Heart right ventricle (tissue), 16 donors: Measurements from ENCODE around the gene ATG7. TPM values are rescaled to one million over a fixed set of nuclear protein-coding genes. Genes with fewer than 3 reads are reported as not detected.
"Not testable (repeated sequence)": the region's sequence is repeated elsewhere in the genome, so short reads cannot be mapped to it uniquely, and the experiment has no call there.

Experiments used
- ATAC-seq, 8 donors: fragments of 200-7000 bp; cut with Tn5 transposase; one replicate each; pipeline ENCODE4 v1.9.1; 2020; ENCODE audit warnings: mild to moderate bottlenecking in 8 of 8, moderate library complexity in 8 of 8, moderate number of reproducible peaks in 1 of 8
- DNase-seq, 2 donors: peaks; one replicate each; pipeline ENCODE4 v3.0.0-alpha.2; 2020
- H3K27ac ChIP-seq, 10 donors: fragments of 200-600 bp; sonication (generic) in 2 of 10; one replicate each; pipeline versions ENCODE4 v1.5.0 to v1.8.0; 2020 to 2022; ENCODE audit warnings: mild to moderate bottlenecking in 3 of 10
- H3K27me3 ChIP-seq, 7 donors: fragments of 200-600 bp; one replicate each; pipeline ENCODE4 v1.8.0; 2021 to 2022; ENCODE audit warnings: mild to moderate bottlenecking in 2 of 7
- H3K36me3 ChIP-seq, 9 donors: fragments of 200-600 bp; sonication (generic) in 1 of 9; one replicate each; pipeline versions ENCODE4 v1.5.0 to v1.8.0; 2020 to 2022; ENCODE audit warnings: mild to moderate bottlenecking in 2 of 9
- H3K4me1 ChIP-seq, 9 donors: fragments of 200-600 bp; sonication (generic) in 1 of 9; one replicate each; pipeline versions ENCODE4 v1.5.0 to v1.8.0; 2020 to 2022; ENCODE audit warnings: mild to moderate bottlenecking in 4 of 9
- H3K4me3 ChIP-seq, 10 donors: fragments of 200-600 bp; sonication (generic) in 2 of 10; one replicate each; pipeline versions ENCODE4 v1.5.0 to v1.8.0; 2020 to 2022; ENCODE audit warnings: mild to moderate bottlenecking in 7 of 10, moderate library complexity in 2 of 10
- H3K9me3 ChIP-seq, 11 donors: fragments of 200-600 bp in 10 of 11; sonication (generic) in 2 of 11; one replicate each; pipeline versions ENCODE4 v1.5.0 to v1.8.0; 2013 to 2022; ENCODE audit warnings: mild to moderate bottlenecking in 2 of 11, control low read depth in 1 of 11, moderate library complexity in 1 of 11
- WGBS, 2 donors: extraction: QIAGEN DNeasy Blood & Tissue Kit; methylation state at CpG; one replicate each; pipeline ENCODE4 v1.1.7; 2013; ENCODE audit warnings: inconsistent platforms in 1 of 2; 5-methylcytosine and 5-hydroxymethylcytosine counted together
- intact Hi-C, 10 donors: fragments of 100-400 bp; cut with DNase I; formaldehyde crosslinking; loops; one replicate each; pipeline versions ENCODE4 v1.11.1 to v1.14.2; 2022
- polyA plus RNA-seq, 2 donors: library from polyadenylated mRNA; stranded (reverse); fragments of 200-250 nt; gene quantifications; one replicate each; pipeline ENCODE4 v1.2.3, GENCODE V29; 2013
- total RNA-seq, 10 donors: library from RNA; stranded (reverse); fragmentation: NEBNext Ultra II Directional in 3 of 10; extraction: Animal tissue kit (Norgen Biotek cat#: 25700) in 3 of 10; gene quantifications; one replicate each; pipeline versions ENCODE4 v1.2.1 to v1.2.4, GENCODE V29; 2021 to 2023
- TF ChIP-seq, protein P1 (sequence below), 9 donors: fragments of 200-600 bp; sonication (generic) in 2 of 9; IDR thresholded peaks; one replicate each; pipeline versions ENCODE4 v1.5.0 to v1.8.0; 2021 to 2022; ENCODE audit warnings: antibody characterized with exemption in 9 of 9, mild to moderate bottlenecking in 5 of 9, moderate library complexity in 1 of 9
- donor health status: Arrhythmogenic right ventricular cardiomyopathy.
- donor health status: ischemic (EF 13 %, LVEDD 7.1; RV severe dilation, severe dysfunction).
- donor health status: healthy with polysubstance abuse.
- donor health status: DM: no; HTN: yes; CAD: no.
- donor health status: DM: no; HTN: no; CAD: no.
- donor health status: ischemic (EF 25% LVEDD 6.9; RV normal size, moderate dysfunction).
- donor health status: ischemic (EF 25% LVEDD 5.7; RV mildly dilated, moderate dysfunction).
- donor health status: healthy.
- donor health status: DM: yes; HTN: yes; CAD: no.
- donor health status: Ischemic cardiomyopathy.
- donor health status: ischemic (EF 35%, LVEDD 5.7; RV mildly dilated, moderate dysfunction).
- donor health status: nonischemic (EF 11% LVEDD 7.7; RV severe dilation, severe dysfunction).
- donor health status: DM: yes; HTN: yes; CAD: no.
- donor health status: PGD.
- donor health status: ischemic (EF 29% LVEDD 5.4; RV normal size, mild dysfunction).
- donor health status: nonischemic (EF 23%, LVEDD 6.1; RV moderate dilation, normal function).

The ATG7 gene
- total and polyA plus RNA-seq, 12 donors, result 5.3 to 24.1 (median 16.8) TPM

GRCh38 chr3:11250902-11251806 lies 21.0 kb upstream of the ATG7 start:
- H3K9me3 ChIP-seq, result no peaks in the 10 kb centered on the region
- 73 to 83% methylated on average over 10 of the region's 10 CpGs for WGBS, 2 donors
- H3K27me3 ChIP-seq, result no peaks in the 10 kb centered on the region
- no peak overlapping the region for H3K4me3 ChIP-seq
- no peaks in the 10 kb centered on the region for H3K36me3 ChIP-seq
- ATAC-seq, result peak in 1 of 8 donors; percentile 46
- no peaks in the 10 kb centered on the region for H3K4me1 ChIP-seq
- no peak for DNase-seq
- TF ChIP-seq, protein P1, sequence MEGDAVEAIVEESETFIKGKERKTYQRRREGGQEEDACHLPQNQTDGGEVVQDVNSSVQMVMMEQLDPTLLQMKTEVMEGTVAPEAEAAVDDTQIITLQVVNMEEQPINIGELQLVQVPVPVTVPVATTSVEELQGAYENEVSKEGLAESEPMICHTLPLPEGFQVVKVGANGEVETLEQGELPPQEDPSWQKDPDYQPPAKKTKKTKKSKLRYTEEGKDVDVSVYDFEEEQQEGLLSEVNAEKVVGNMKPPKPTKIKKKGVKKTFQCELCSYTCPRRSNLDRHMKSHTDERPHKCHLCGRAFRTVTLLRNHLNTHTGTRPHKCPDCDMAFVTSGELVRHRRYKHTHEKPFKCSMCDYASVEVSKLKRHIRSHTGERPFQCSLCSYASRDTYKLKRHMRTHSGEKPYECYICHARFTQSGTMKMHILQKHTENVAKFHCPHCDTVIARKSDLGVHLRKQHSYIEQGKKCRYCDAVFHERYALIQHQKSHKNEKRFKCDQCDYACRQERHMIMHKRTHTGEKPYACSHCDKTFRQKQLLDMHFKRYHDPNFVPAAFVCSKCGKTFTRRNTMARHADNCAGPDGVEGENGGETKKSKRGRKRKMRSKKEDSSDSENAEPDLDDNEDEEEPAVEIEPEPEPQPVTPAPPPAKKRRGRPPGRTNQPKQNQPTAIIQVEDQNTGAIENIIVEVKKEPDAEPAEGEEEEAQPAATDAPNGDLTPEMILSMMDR (IDR thresholded peaks at IDR 0.05), result no peak
- intact Hi-C loops, result loop anchor here in 1 of 10 donors (10.0 kb wide), 1 partner anchor 54 kb away; no protein-coding TSS in a partner anchor
- no peak overlapping the region for H3K27ac ChIP-seq

GRCh38 chr3:11251807-11252176 lies 20.4 kb upstream of the ATG7 start:
- H3K36me3 ChIP-seq, result no peaks in the 10 kb centered on the region
- no peaks in the 10 kb centered on the region for H3K9me3 ChIP-seq
- no peaks in the 10 kb centered on the region for H3K27me3 ChIP-seq
- ATAC-seq (no peak), DNase-seq (no peak)
- intact Hi-C loops, result loop anchor here in 1 of 10 donors (10.0 kb wide), 1 partner anchor 53 kb away; no protein-coding TSS in a partner anchor
- H3K4me3 ChIP-seq, result no peak overlapping the region
- 76 to 77% methylated on average over 6 of the region's 6 CpGs for WGBS, 2 donors
- TF ChIP-seq, protein P1 (IDR thresholded peaks at IDR 0.05), result no peak
- H3K4me1 ChIP-seq, result no peaks in the 10 kb centered on the region
- H3K27ac ChIP-seq, result no peak overlapping the region

GRCh38 chr3:11254876-11255275 lies 17.3 kb upstream of the ATG7 start:
- intact Hi-C loops, result loop anchor here in 1 of 10 donors (10.0 kb wide), 1 partner anchor 50 kb away; no protein-coding TSS in a partner anchor
- no peaks in the 10 kb centered on the region for H3K27me3 ChIP-seq
- WGBS, 2 donors, result 89 to 93% methylated on average over 6 of the region's 6 CpGs
- H3K36me3 ChIP-seq, result peaks cover 0 to 8% (median 0%) of the 10 kb centered on the region in 9 donors
- no peak for DNase-seq
- H3K27ac ChIP-seq, result no peak overlapping the region
- no peak for ATAC-seq
- TF ChIP-seq, protein P1 (IDR thresholded peaks at IDR 0.05), result no peak
- H3K4me3 ChIP-seq, result no peak overlapping the region
- H3K4me1 ChIP-seq, result no peaks in the 10 kb centered on the region
- no peaks in the 10 kb centered on the region for H3K9me3 ChIP-seq

- not testable (repeated sequence) for H3K4me3 ChIP-seq, H3K4me1 ChIP-seq, DNase-seq, H3K27me3 ChIP-seq, ATAC-seq, H3K27ac ChIP-seq, H3K9me3 ChIP-seq
- H3K36me3 ChIP-seq, result peaks cover 0 to 10% (median 0%) of the 10 kb centered on the region in 9 donors
- 49 to 53% methylated on average over 5 of the region's 5 CpGs for WGBS, 2 donors
- intact Hi-C loops, result loop anchor here in 1 of 10 donors (10.0 kb wide), 1 partner anchor 49 kb away; no protein-coding TSS in a partner anchor
Measured at GRCh38 chr3:11255537-11255936, 16.7 kb upstream of the ATG7 start.
